Gastroesophageal sphincter (tissue), 3 donors: ENCODE results near the gene FRMD3.

Experiments
- CTCF ChIP-seq, 4 experiments: fragments of 200-600 bp in 2 of 4; fragments of 450-650 bp in 2 of 4; sonication (generic) in 1 of 4; IDR thresholded peaks; one replicate each; pipeline ENCODE4 v1.5.1; 2017 to 2019; ENCODE audit warnings: antibody characterized with exemption in 4 of 4, mild to moderate bottlenecking in 2 of 4, moderate library complexity in 2 of 4
- EP300 ChIP-seq: sonication (generic); formaldehyde crosslinking; IDR thresholded peaks from one replicate; pipeline ENCODE4 v1.6.1; 2017; ENCODE audit warnings: antibody characterized with exemption, mild to moderate bottlenecking
- POLR2A ChIP-seq, 2 donors: fragments of 450-650 bp; IDR thresholded peaks; one replicate each; pipeline ENCODE4 v1.6.1; 2017; ENCODE audit warnings: antibody characterized with exemption in 2 of 2, mild to moderate bottlenecking in 2 of 2, moderate library complexity in 1 of 2
- POLR2AphosphoS5 ChIP-seq: sonication (generic); formaldehyde crosslinking; IDR thresholded peaks from one replicate; pipeline ENCODE4 v1.6.1; 2017; ENCODE audit warnings: antibody characterized with exemption

DNA sequence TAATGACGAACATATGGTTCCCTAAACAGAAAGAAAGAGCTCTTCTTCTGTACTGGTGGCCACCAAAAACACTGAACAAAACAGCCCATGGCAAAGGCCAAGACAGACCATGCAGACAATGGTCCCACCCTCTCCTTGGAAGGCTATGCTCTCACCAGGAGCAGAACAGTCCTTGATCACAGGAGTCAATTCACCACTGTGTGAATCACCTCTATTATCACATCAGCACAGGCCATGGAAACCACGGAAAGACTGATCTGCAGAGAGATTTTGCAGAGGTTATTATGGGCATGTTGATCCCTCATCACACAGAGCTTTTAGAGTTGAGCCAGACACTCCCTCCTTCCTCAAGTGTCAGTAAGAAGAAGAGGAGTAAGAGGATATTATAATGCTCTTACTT, 341.3 kb downstream of the FRMD3 start:
- TF ChIP-seq CTCF (IDR thresholded peaks at IDR 0.05) (no peak), POLR2AphosphoS5 (no peak), POLR2A (IDR thresholded peaks at IDR 0.05) (no peak), EP300 (no peak)
